Memory B cell (primary cell): ENCODE data around the gene CLMN.
A peak's percentile ranks its signal among the peaks of the same experiment; 100 is the strongest.

Experiments used
- ATAC-seq: fragments of 150-1000 bp; cut with Tn5 transposase; 2 replicates; pipeline ENCODE4 v1.10.0; 2021; ENCODE audit warnings: low read depth, mild to moderate bottlenecking, moderate library complexity
- DNase-seq, 2 donors: peaks; one replicate each; pipeline ENCODE4 v3.0.0; 2022; ENCODE audit warnings: low spot score in 2 of 2
- H3K27ac Mint-ChIP-seq: one replicate; pipeline ENCODE4 v1.8.0; 2022; ENCODE audit warnings: mild to moderate bottlenecking, moderate library complexity, mixed read lengths
- H3K27me3 Mint-ChIP-seq: one replicate; pipeline ENCODE4 v1.8.0; 2022; ENCODE audit warnings: mixed read lengths
- H3K36me3 Mint-ChIP-seq: one replicate; pipeline ENCODE4 v1.8.0; 2022; ENCODE audit warnings: mild to moderate bottlenecking, mixed read lengths
- H3K4me1 Mint-ChIP-seq: one replicate; pipeline ENCODE4 v1.8.0; 2022; ENCODE audit warnings: mixed read lengths
- H3K4me3 Mint-ChIP-seq: one replicate; pipeline ENCODE4 v1.8.0; 2022; ENCODE audit warnings: mild to moderate bottlenecking, moderate library complexity, mixed read lengths
- H3K9me3 Mint-ChIP-seq: one replicate; pipeline ENCODE4 v1.8.0; 2022; ENCODE audit warnings: mixed read lengths

Gene CLMN

GRCh38 chr14:95270203-95270602, 49.5 kb downstream of the CLMN start:
- DNase-seq (no peak), ATAC-seq (no peak)
- peak overlapping the region; percentile 17 for H3K27ac Mint-ChIP-seq
- peaks cover 20% of the 10 kb centered on the region for H3K4me1 Mint-ChIP-seq
- peaks cover 12% of the 10 kb centered on the region for H3K36me3 Mint-ChIP-seq
- H3K9me3 Mint-ChIP-seq: peaks cover 8% of the 10 kb centered on the region
- H3K27me3 Mint-ChIP-seq: no peaks in the 10 kb centered on the region
- no peak overlapping the region for H3K4me3 Mint-ChIP-seq

- Mint-ChIP-seq H3K9me3 (peaks cover 8% of the 10 kb centered on the region), H3K27me3 (no peaks in the 10 kb centered on the region), H3K4me3 (no peak overlapping the region), H3K27ac (no peak overlapping the region), H3K36me3 (peaks cover 10% of the 10 kb centered on the region), H3K4me1 (peaks cover 22% of the 10 kb centered on the region)
- ATAC-seq (no peak), DNase-seq (no peak)
Observed at GRCh38 chr14:95269493-95269892, 50.2 kb downstream of the CLMN start.

GRCh38 chr14:95268350-95268749, 51.4 kb downstream of the CLMN start:
- Mint-ChIP-seq H3K36me3 (peaks cover 10% of the 10 kb centered on the region), H3K27me3 (no peaks in the 10 kb centered on the region), H3K9me3 (peaks cover 8% of the 10 kb centered on the region), H3K27ac (no peak overlapping the region), H3K4me1 (peaks cover 25% of the 10 kb centered on the region), H3K4me3 (no peak overlapping the region)
- DNase-seq (no peak), ATAC-seq (no peak)

- no peak for ATAC-seq
- DNase-seq: no peak
- H3K36me3 Mint-ChIP-seq: peaks cover 9% of the 10 kb centered on the region
- H3K27ac Mint-ChIP-seq: peak overlapping the region; percentile 1
- peaks cover 8% of the 10 kb centered on the region for H3K9me3 Mint-ChIP-seq
- peaks cover 25% of the 10 kb centered on the region for H3K4me1 Mint-ChIP-seq
- H3K4me3 Mint-ChIP-seq: no peak overlapping the region
- H3K27me3 Mint-ChIP-seq: no peaks in the 10 kb centered on the region
Observed at GRCh38 chr14:95267306-95267705, 52.4 kb downstream of the CLMN start.

GRCh38 chr14:95265106-95266094, 54.3 kb downstream of the CLMN start:
- DNase-seq (peak; percentile 31 to 49), ATAC-seq (peak; percentile 98)
- Mint-ChIP-seq H3K27ac (peak overlapping the region; percentile 75), H3K4me1 (peaks cover 23% of the 10 kb centered on the region), H3K36me3 (peaks cover 6% of the 10 kb centered on the region), H3K4me3 (peak overlapping the region; percentile 73), H3K9me3 (peaks cover 8% of the 10 kb centered on the region), H3K27me3 (no peaks in the 10 kb centered on the region)

- H3K4me3 Mint-ChIP-seq: no peak overlapping the region
- no peak for DNase-seq
Observed at GRCh38 chr14:95264271-95264973, 55.3 kb downstream of the CLMN start.

GRCh38 chr14:95263527-95264231, 56.0 kb downstream of the CLMN start:
- no peak overlapping the region for H3K4me3 Mint-ChIP-seq
- ATAC-seq (no peak), DNase-seq (no peak)
- peaks cover 8% of the 10 kb centered on the region for H3K9me3 Mint-ChIP-seq
- no peak overlapping the region for H3K27ac Mint-ChIP-seq
- H3K36me3 Mint-ChIP-seq: peaks cover 6% of the 10 kb centered on the region
- no peaks in the 10 kb centered on the region for H3K27me3 Mint-ChIP-seq
- H3K4me1 Mint-ChIP-seq: peaks cover 20% of the 10 kb centered on the region

More at GRCh38 chr14:95264271-95264973, 55.3 kb downstream of the CLMN start:
- peaks cover 6% of the 10 kb centered on the region for H3K36me3 Mint-ChIP-seq
- H3K27ac Mint-ChIP-seq: no peak overlapping the region
- H3K4me1 Mint-ChIP-seq: peaks cover 20% of the 10 kb centered on the region
- no peak for ATAC-seq
- H3K9me3 Mint-ChIP-seq: peaks cover 8% of the 10 kb centered on the region
- no peaks in the 10 kb centered on the region for H3K27me3 Mint-ChIP-seq

- ATAC-seq (no peak), DNase-seq (no peak)
- Mint-ChIP-seq H3K4me3 (no peak overlapping the region), H3K27me3 (no peaks in the 10 kb centered on the region), H3K36me3 (peaks cover 4% of the 10 kb centered on the region), H3K9me3 (peaks cover 4% of the 10 kb centered on the region), H3K27ac (no peak overlapping the region), H3K4me1 (peaks cover 20% of the 10 kb centered on the region)
Observed at GRCh38 chr14:95262511-95262891, 57.2 kb downstream of the CLMN start.

GRCh38 chr14:95261616-95262510, 57.8 kb downstream of the CLMN start:
- H3K9me3 Mint-ChIP-seq: no peaks in the 10 kb centered on the region
- no peaks in the 10 kb centered on the region for H3K27me3 Mint-ChIP-seq
- DNase-seq: no peak
- H3K4me1 Mint-ChIP-seq: peaks cover 14% of the 10 kb centered on the region
- H3K27ac Mint-ChIP-seq: no peak overlapping the region
- no peak for ATAC-seq
- H3K4me3 Mint-ChIP-seq: no peak overlapping the region
- H3K36me3 Mint-ChIP-seq: no peaks in the 10 kb centered on the region

- peaks cover 15% of the 10 kb centered on the region for H3K4me1 Mint-ChIP-seq
- no peaks in the 10 kb centered on the region for H3K36me3 Mint-ChIP-seq
- H3K27me3 Mint-ChIP-seq: no peaks in the 10 kb centered on the region
- H3K9me3 Mint-ChIP-seq: no peaks in the 10 kb centered on the region
- no peak for ATAC-seq
- no peak for DNase-seq
- H3K27ac Mint-ChIP-seq: no peak overlapping the region
- H3K4me3 Mint-ChIP-seq: no peak overlapping the region
Observed at GRCh38 chr14:95260537-95261361, 59.0 kb downstream of the CLMN start.

- ATAC-seq (no peak), DNase-seq (no peak)
- Mint-ChIP-seq H3K9me3 (no peaks in the 10 kb centered on the region), H3K4me1 (peaks cover 9% of the 10 kb centered on the region), H3K27me3 (no peaks in the 10 kb centered on the region), H3K4me3 (no peak overlapping the region), H3K27ac (no peak overlapping the region), H3K36me3 (no peaks in the 10 kb centered on the region)
Observed at GRCh38 chr14:95258754-95259593, 60.7 kb downstream of the CLMN start.

GRCh38 chr14:95258156-95258555, 61.6 kb downstream of the CLMN start:
- Mint-ChIP-seq H3K27ac (no peak overlapping the region), H3K4me1 (peaks cover 11% of the 10 kb centered on the region), H3K4me3 (no peak overlapping the region), H3K36me3 (no peaks in the 10 kb centered on the region), H3K9me3 (no peaks in the 10 kb centered on the region), H3K27me3 (peaks cover 1% of the 10 kb centered on the region)
- ATAC-seq (no peak), DNase-seq (no peak)
